Measurements from ENCODE around the gene ADGRB3. TPM values are rescaled to one million over a fixed set of nuclear protein-coding genes. Genes with fewer than 3 reads are reported as not detected.

ADGRB3 gene
- polyA plus RNA-seq, 2 of the 4 experiments (the other 2 are of a cell fraction): not detected

DNA sequence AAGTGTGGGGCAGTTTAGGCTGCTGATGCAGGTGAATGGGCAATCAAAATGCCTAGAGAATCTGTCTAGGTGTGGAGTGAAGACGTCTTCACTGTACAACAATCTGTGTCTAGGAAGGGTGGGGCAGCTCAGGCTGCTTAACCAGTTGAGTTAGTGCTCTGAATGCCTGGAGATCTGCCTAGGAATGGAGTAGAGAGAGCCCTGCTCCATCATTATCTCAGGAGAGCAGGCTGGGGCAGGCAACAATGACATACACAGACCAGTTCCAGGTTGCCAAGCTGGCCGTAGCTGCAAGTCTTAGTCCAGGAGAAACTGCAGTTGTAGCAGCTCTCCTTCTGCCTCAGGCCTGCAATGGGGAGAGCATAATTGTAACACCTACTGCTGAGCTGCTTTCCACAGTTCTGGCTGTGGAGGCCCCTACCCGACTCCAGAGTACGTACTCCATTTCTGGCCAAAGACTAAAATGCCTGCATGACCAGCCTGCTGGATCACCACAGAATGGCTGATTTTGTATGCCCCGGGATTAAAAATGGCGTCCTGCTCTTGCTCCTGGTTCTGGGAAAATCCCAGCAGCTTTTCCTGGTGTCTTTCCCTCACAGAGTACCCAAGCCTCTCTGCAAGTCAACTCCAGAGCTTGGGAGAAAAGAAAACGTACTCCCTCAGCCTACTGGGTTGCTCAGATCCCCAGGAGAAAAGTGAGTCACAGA is 545.4 kb downstream of the ADGRB3 start (continued):
- TF ChIP-seq CEBPB (IDR thresholded peaks at IDR 0.05): no peak
- TF ChIP-seq, protein P1, sequence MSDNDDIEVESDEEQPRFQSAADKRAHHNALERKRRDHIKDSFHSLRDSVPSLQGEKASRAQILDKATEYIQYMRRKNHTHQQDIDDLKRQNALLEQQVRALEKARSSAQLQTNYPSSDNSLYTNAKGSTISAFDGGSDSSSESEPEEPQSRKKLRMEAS (IDR thresholded peaks at IDR 0.05): no peak
- TF ChIP-seq POLR2A (IDR thresholded peaks at IDR 0.05; ENCODE audit: low read length): no peak
- no peak for TF ChIP-seq ZNF302 (CRISPR knock-in tag; IDR thresholded peaks at IDR 0.05)
- TF ChIP-seq POLR2AphosphoS2 (conservative IDR thresholded peaks at IDR 0.05; ENCODE audit: low read length): no peak
- TF ChIP-seq NPAS2 (CRISPR knock-in tag; IDR thresholded peaks at IDR 0.05; ENCODE audit: borderline replicate concordance): no peak
- no peak for TF ChIP-seq RARB (CRISPR knock-in tag; IDR thresholded peaks at IDR 0.05)
- no peak for TF ChIP-seq GATA3 (IDR thresholded peaks at IDR 0.05; ENCODE audit: borderline replicate concordance)

DNA sequence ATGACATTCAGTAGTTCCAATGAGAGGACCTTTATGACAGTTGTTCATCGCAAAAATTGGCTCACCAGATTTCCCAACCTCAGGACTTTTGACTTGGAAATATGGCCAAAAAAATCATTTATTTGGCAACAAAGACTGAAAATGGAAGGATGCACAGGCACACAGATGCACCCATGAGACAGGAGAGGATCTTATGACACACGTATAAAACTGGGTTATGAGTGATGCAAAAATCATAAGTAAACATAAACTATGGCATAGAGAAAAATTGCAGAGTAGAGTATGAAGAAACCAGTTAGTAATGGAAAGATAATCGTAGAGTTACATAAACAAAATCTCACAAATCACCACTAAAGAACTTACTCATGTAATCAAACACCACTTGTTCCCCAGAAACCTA is 546.9 kb downstream of the ADGRB3 start:
- ATAC-seq (no peak), DNase-seq (ENCODE audit: low read depth in 1 of 2, low spot score in 1 of 2) (no peak), FAIRE-seq (no peak)
- no peak for TF ChIP-seq RCOR1 (IDR thresholded peaks at IDR 0.05; ENCODE audit: low read depth, low read length)
- TF ChIP-seq GATA3 (IDR thresholded peaks at IDR 0.05; ENCODE audit: borderline replicate concordance): no peak
- TF ChIP-seq SMC3 (IDR thresholded peaks at IDR 0.05): no peak
- TF ChIP-seq POLR2AphosphoS2 (conservative IDR thresholded peaks at IDR 0.05; ENCODE audit: low read length): no peak
- no peak overlapping the region for H3K4me2 ChIP-seq
- WGBS (ENCODE audit: missing lambda C conversion rate): 32% methylated on average over 3 of the region's 3 CpGs
- H3K27ac ChIP-seq: no peak overlapping the region
- H3K4me3 ChIP-seq: no peak overlapping the region
- CTCF ChIA-PET: interaction anchor here (0.6 kb wide), 1 partner anchor 386 kb away, joined by 3 read pairs; no protein-coding TSS in a partner anchor
- no peaks in the 10 kb centered on the region for H3K4me1 ChIP-seq
- POLR2A ChIA-PET: no interaction called here
- no peaks in the 10 kb centered on the region for H3K9me3 ChIP-seq

DNA sequence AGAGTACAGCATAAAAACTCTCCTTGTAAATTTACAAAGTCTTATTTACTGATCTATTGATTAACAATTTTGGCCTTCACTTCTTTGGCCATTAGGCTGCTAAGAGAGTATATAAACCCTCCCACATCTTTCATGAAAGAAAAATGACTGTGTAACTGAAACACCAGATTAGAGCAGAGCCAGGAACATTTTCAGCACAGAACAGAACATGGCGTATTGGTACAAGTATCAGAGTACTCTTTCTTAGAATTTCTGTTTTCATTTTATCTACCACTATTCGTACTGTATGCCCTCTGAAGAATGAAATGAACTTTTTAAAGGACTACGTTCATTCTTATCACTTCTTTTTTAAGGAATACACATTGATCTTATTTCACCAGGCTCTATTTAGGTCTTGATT is 550.2 kb downstream of the ADGRB3 start:
- TF ChIP-seq, protein P2, sequence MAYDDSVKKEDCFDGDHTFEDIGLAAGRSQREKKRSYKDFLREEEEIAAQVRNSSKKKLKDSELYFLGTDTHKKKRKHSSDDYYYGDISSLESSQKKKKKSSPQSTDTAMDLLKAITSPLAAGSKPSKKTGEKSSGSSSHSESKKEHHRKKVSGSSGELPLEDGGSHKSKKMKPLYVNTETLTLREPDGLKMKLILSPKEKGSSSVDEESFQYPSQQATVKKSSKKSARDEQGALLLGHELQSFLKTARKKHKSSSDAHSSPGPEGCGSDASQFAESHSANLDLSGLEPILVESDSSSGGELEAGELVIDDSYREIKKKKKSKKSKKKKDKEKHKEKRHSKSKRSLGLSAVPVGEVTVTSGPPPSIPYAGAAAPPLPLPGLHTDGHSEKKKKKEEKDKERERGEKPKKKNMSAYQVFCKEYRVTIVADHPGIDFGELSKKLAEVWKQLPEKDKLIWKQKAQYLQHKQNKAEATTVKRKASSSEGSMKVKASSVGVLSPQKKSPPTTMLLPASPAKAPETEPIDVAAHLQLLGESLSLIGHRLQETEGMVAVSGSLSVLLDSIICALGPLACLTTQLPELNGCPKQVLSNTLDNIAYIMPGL (CRISPR knock-in tag; IDR thresholded peaks at IDR 0.05; ENCODE audit: borderline replicate concordance): no peak
- TF ChIP-seq RAD21 (conservative IDR thresholded peaks at IDR 0.05 in 1 of 2, IDR thresholded peaks at IDR 0.05 in 1 of 2) (no peak), HOXB5 (CRISPR knock-in tag; IDR thresholded peaks at IDR 0.05) (no peak), ESRRA (IDR thresholded peaks at IDR 0.05; ENCODE audit: borderline replicate concordance, low read length) (no peak), KDM1A (IDR thresholded peaks at IDR 0.05; ENCODE audit: low read depth) (no peak), RNF2 (IDR thresholded peaks at IDR 0.05; ENCODE audit: borderline replicate concordance, low read depth) (no peak), NFE2L2 (conservative IDR thresholded peaks at IDR 0.05; ENCODE audit: low read length) (no peak), MYC (IDR thresholded peaks at IDR 0.05; ENCODE audit: borderline replicate concordance, low read length) (no peak), POLR2AphosphoS2 (conservative IDR thresholded peaks at IDR 0.05; ENCODE audit: low read length) (no peak), EHF (CRISPR knock-in tag; IDR thresholded peaks at IDR 0.05) (no peak), BHLHE40 (IDR thresholded peaks at IDR 0.05; ENCODE audit: low read depth, low read length) (no peak), TP53 (CRISPR knock-in tag; IDR thresholded peaks at IDR 0.05) (no peak), HEYL (CRISPR knock-in tag; IDR thresholded peaks at IDR 0.05) (no peak), CEBPB (IDR thresholded peaks at IDR 0.05) (no peak), NR3C1 (IDR thresholded peaks at IDR 0.05) (no peak), SREBF2 (IDR thresholded peaks at IDR 0.05) (no peak), HDAC2 (IDR thresholded peaks at IDR 0.05) (no peak), JUNB (IDR thresholded peaks at IDR 0.05) (no peak), CBX8 (IDR thresholded peaks at IDR 0.05) (no peak)
- TF ChIP-seq, protein P3, sequence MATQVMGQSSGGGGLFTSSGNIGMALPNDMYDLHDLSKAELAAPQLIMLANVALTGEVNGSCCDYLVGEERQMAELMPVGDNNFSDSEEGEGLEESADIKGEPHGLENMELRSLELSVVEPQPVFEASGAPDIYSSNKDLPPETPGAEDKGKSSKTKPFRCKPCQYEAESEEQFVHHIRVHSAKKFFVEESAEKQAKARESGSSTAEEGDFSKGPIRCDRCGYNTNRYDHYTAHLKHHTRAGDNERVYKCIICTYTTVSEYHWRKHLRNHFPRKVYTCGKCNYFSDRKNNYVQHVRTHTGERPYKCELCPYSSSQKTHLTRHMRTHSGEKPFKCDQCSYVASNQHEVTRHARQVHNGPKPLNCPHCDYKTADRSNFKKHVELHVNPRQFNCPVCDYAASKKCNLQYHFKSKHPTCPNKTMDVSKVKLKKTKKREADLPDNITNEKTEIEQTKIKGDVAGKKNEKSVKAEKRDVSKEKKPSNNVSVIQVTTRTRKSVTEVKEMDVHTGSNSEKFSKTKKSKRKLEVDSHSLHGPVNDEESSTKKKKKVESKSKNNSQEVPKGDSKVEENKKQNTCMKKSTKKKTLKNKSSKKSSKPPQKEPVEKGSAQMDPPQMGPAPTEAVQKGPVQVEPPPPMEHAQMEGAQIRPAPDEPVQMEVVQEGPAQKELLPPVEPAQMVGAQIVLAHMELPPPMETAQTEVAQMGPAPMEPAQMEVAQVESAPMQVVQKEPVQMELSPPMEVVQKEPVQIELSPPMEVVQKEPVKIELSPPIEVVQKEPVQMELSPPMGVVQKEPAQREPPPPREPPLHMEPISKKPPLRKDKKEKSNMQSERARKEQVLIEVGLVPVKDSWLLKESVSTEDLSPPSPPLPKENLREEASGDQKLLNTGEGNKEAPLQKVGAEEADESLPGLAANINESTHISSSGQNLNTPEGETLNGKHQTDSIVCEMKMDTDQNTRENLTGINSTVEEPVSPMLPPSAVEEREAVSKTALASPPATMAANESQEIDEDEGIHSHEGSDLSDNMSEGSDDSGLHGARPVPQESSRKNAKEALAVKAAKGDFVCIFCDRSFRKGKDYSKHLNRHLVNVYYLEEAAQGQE (IDR thresholded peaks at IDR 0.05): no peak
- FAIRE-seq: no peak
- WGBS (ENCODE audit: missing lambda C conversion rate): 36% methylated on average over 3 of the region's 3 CpGs

More for the DNA sequence above, 550.2 kb downstream of the ADGRB3 start:
- Histone ChIP-seq H3K27ac (no peak overlapping the region), H3K4me2 (no peak overlapping the region), H3K4me3 (no peak overlapping the region), H3K9me3 (no peaks in the 10 kb centered on the region), H3K4me1 (no peaks in the 10 kb centered on the region)
- no peak for ATAC-seq
- CTCF ChIA-PET: no interaction called here
- POLR2A ChIA-PET: no interaction called here
- no peak for DNase-seq (ENCODE audit: low read depth in 1 of 2, low spot score in 1 of 2)

All from A549 (cell line).